Fibroblast of lung (primary cell): ENCODE measurements around the gene TPD52L1.

Source experiments
- CTCF ChIP-seq, 2 donors: IDR thresholded peaks in 1 of 2; conservative IDR thresholded peaks in 1 of 2; 1 replicate in 1 of 2; 2 replicates in 1 of 2; pipeline ENCODE4 v1.5.1; 2011 to 2012; ENCODE audit warnings: low read length in 2 of 2, control low read depth in 1 of 2, inconsistent platforms in 1 of 2, low read depth in 1 of 2, mild to moderate bottlenecking in 1 of 2
- EZH2 ChIP-seq: IDR thresholded peaks from 2 replicates; pipeline ENCODE4 v1.5.1; 2012; ENCODE audit warnings: low read length, control low read depth, mild to moderate bottlenecking; ENCODE audit errors: missing control alignments

GRCh38 chr6:125169522-125169921 is 15.9 kb downstream of the TPD52L1 start:
- TF ChIP-seq CTCF (conservative IDR thresholded peaks at IDR 0.05 in 1 of 2, IDR thresholded peaks at IDR 0.05 in 1 of 2; ENCODE audit: low read depth in 1 of 2, low read length in 2 of 2) (no peak), EZH2 (no peak)
